ENCODE data around the gene MAPK10. TPM values are rescaled to one million over a fixed set of nuclear protein-coding genes. Genes with fewer than 3 reads are reported as not detected.

The MAPK10 gene
- 1 to 10 TPM in 1 of 2 donors, under 1 TPM in 1; 1.00 to 8.9 TPM for total RNA-seq

GRCh38 chr4:86359944-86360478, at the start of gene MAPK10:
Gene MAPK10, minus strand, starts transcription at chr4:86360053.

Small RNA genes within 50 kb of the gene (small RNA-seq; reads per million reads assigned to genes)
- gene RN7SKP96, result 0 reads per million in 2 donors

Other genes starting within 250 kb of the MAPK10 start
- gene PTPN13, start 234.3 kb upstream of the MAPK10 start, total RNA-seq, result 10 to 100 TPM; 39.3 to 52.0 TPM